Endothelial cell of umbilical vein (primary cell): Measurements from ENCODE around the gene CARD18. TPM values are rescaled to one million over a fixed set of nuclear protein-coding genes. Genes with fewer than 3 reads are reported as not detected.

Source experiments
- BruUV-seq: library from RNA; stranded (reverse); fragments of 400-500 nt; replicated peaks from 2 replicates; lab custom pipeline; 2021; lab: Mats Ljungman, UMichigan
- CTCF ChIA-PET: fragments of 300-600, 350-600 bp; sonication (Branson Sonifier 250); formaldehyde crosslinking; loops from one replicate; lab custom pipeline; 2021; ENCODE audit warnings: antibody characterized with exemption, inconsistent platforms; lab: Charles Lee
- POLR2A ChIA-PET: fragments of 300-600, 350-600 bp; sonication (Branson Sonifier 250); formaldehyde crosslinking; loops from one replicate; lab custom pipeline; 2021; ENCODE audit warnings: antibody characterized with exemption, inconsistent platforms; lab: Charles Lee
- DNase-seq: peaks from one replicate; pipeline ENCODE4 v3.0.0-alpha.2; 2011; ENCODE audit warnings: low read depth, low spot score
- FAIRE-seq: peaks from 2 replicates; lab custom pipeline; 2011; peaks lifted over from hg19 to GRCh38; lab: Jason Lieb, UNC
- H2AFZ ChIP-seq: 2 replicates; pipeline ENCODE4 v1.6.0; 2012; ENCODE audit warnings: low read depth, low read length, control low read depth, inconsistent platforms
- H3K27ac ChIP-seq: 2 replicates; pipeline ENCODE4 v1.5.1; 2011; ENCODE audit warnings: low read depth, mild to moderate bottlenecking, control low read depth, low read length, moderate library complexity; ENCODE audit not compliant: insufficient read depth
- H3K27me3 ChIP-seq, 2 experiments: 2 replicates each; pipeline versions ENCODE4 v1.6.0 to v1.6.1; 2011; ENCODE audit warnings: low read length in 2 of 2, mixed read lengths in 1 of 2; ENCODE audit not compliant: control insufficient read depth in 2 of 2, insufficient read depth in 2 of 2
- H3K36me3 ChIP-seq, 2 experiments: 2 replicates in 1 of 2; 3 replicates in 1 of 2; pipeline ENCODE4 v1.5.1; 2011; ENCODE audit warnings: low read length in 2 of 2, mild to moderate bottlenecking in 1 of 2, moderate library complexity in 1 of 2; ENCODE audit not compliant: control insufficient read depth in 2 of 2, insufficient read depth in 2 of 2; ENCODE audit errors: extremely low read depth in 1 of 2
- H3K4me1 ChIP-seq: 3 replicates; pipeline ENCODE4 v1.5.1; 2011; ENCODE audit warnings: mild to moderate bottlenecking, low read length; ENCODE audit not compliant: control insufficient read depth, insufficient read depth; ENCODE audit errors: extremely low read depth
- H3K4me2 ChIP-seq: 2 replicates; pipeline ENCODE4 v1.6.1; 2011; ENCODE audit warnings: low read length, control low read depth, mixed read lengths; ENCODE audit not compliant: insufficient read depth
- H3K4me3 ChIP-seq, 3 experiments: fragments of 200-600 bp in 1 of 3; sonication (generic), shearing (Covaris generic) in 1 of 3; replicated peaks in 1 of 3; 2 replicates each; pipeline ENCODE4 v1.5.1; 2011 to 2016; ENCODE audit warnings: control low read depth in 3 of 3, low read length in 3 of 3, mild to moderate bottlenecking in 2 of 3, inconsistent platforms in 1 of 3, low read depth in 1 of 3, moderate library complexity in 1 of 3; ENCODE audit not compliant: insufficient read depth in 1 of 3
- H3K79me2 ChIP-seq: 2 replicates; pipeline ENCODE4 v1.6.0; 2012; ENCODE audit warnings: low read length, inconsistent platforms; ENCODE audit not compliant: control insufficient read depth, insufficient read depth
- H3K9ac ChIP-seq: replicated peaks from 2 replicates; pipeline ENCODE3; 2011; ENCODE audit warnings: low read length, control low read depth; ENCODE audit not compliant: insufficient read depth; ENCODE audit errors: extremely low read depth
- H3K9me1 ChIP-seq: replicated peaks from 3 replicates; pipeline ENCODE4 v1.6.0; 2011; ENCODE audit warnings: mild to moderate bottlenecking, low read length; ENCODE audit not compliant: control insufficient read depth, insufficient read depth; ENCODE audit errors: extremely low read depth
- H3K9me3 ChIP-seq: replicated peaks from 2 replicates; pipeline ENCODE4 v1.5.1; 2012; ENCODE audit warnings: low read length, inconsistent platforms; ENCODE audit not compliant: control insufficient read depth, insufficient read depth
- H4K20me1 ChIP-seq: replicated peaks from 2 replicates; pipeline ENCODE3; 2011; ENCODE audit warnings: mild to moderate bottlenecking, low read length; ENCODE audit not compliant: control insufficient read depth, insufficient read depth; ENCODE audit errors: extremely low read depth
- EZH2 ChIP-seq: IDR thresholded peaks from 2 replicates; pipeline ENCODE4 v1.6.1; 2012; ENCODE audit warnings: borderline replicate concordance, low read depth, mild to moderate bottlenecking, moderate library complexity, low read length, inconsistent platforms; ENCODE audit not compliant: severe bottlenecking
- FOS ChIP-seq: IDR thresholded peaks from 2 replicates; pipeline ENCODE4 v1.6.1; 2011; ENCODE audit warnings: mild to moderate bottlenecking, low read length, moderate library complexity, borderline replicate concordance; ENCODE audit not compliant: insufficient read depth
- GATA2 ChIP-seq: IDR thresholded peaks from 2 replicates; pipeline ENCODE4 v1.7.0; 2011; ENCODE audit warnings: low read depth, mild to moderate bottlenecking, moderate library complexity, mixed read lengths, low read length; ENCODE audit not compliant: insufficient read length, insufficient read depth
- JUN ChIP-seq: IDR thresholded peaks from 2 replicates; pipeline ENCODE4 v1.6.1; 2011; ENCODE audit warnings: borderline replicate concordance, low read depth; ENCODE audit not compliant: insufficient read length, insufficient read depth
- MYC ChIP-seq: IDR thresholded peaks from one replicate; pipeline ENCODE4 v1.6.1; 2011; ENCODE audit warnings: mild to moderate bottlenecking, low read depth, low read length
- POLR2A ChIP-seq: IDR thresholded peaks from 2 replicates; pipeline ENCODE4 v1.6.1; 2012; ENCODE audit warnings: low read depth, mild to moderate bottlenecking, control low read depth, low read length
- POLR2AphosphoS5 ChIP-seq: IDR thresholded peaks from 2 replicates; pipeline ENCODE4 v1.6.1; 2012; ENCODE audit warnings: low read depth, mild to moderate bottlenecking, control low read depth, low read length, moderate library complexity; ENCODE audit not compliant: insufficient read depth
- dilution Hi-C: fragments of 300-500 bp; cut with MboI; formaldehyde crosslinking; loops from one replicate; pipeline ENCODE4 v1.15.0; 2019; ENCODE audit warnings: low sequenced_read_pairs; ENCODE audit not compliant: extremely low pct_ligation_motif_present
- intact Hi-C: fragments of 100-400 bp; cut with micrococcal nuclease; formaldehyde crosslinking; loops from one replicate; pipeline ENCODE4 v1.10.0; 2022
- polyA plus RNA-seq, 4 experiments: library from polyadenylated mRNA; depleted of rRNA in 3 of 4; stranded (reverse) in 3 of 4; unstranded in 1 of 4; fragments of >200 nt; gene quantifications; 2 replicates each; pipeline versions ENCODE4 v1.2.1 to v1.2.3, GENCODE V29; 2011 to 2012; ENCODE audit warnings: missing spikeins in 1 of 4
- total RNA-seq: library from RNA; stranded (reverse); gene quantifications from 2 replicates; pipeline ENCODE4 v1.2.3, GENCODE V29; 2021
- TF ChIP-seq, protein P1 (sequence below): IDR thresholded peaks from 2 replicates; pipeline ENCODE4 v1.6.1; 2011; ENCODE audit not compliant: insufficient read depth, insufficient read length
- TF ChIP-seq, protein P2 (sequence below), 2 donors: IDR thresholded peaks; 1 replicate in 1 of 2; 2 replicates in 1 of 2; pipeline ENCODE4 v1.5.1; 2011; ENCODE audit warnings: low read length in 2 of 2, mild to moderate bottlenecking in 2 of 2, moderate library complexity in 2 of 2, control low read depth in 1 of 2, inconsistent platforms in 1 of 2, low read depth in 1 of 2; ENCODE audit not compliant: insufficient read depth in 1 of 2; ENCODE audit errors: extremely low read depth in 1 of 2

The CARD18 gene
- total and polyA plus RNA-seq, 2 donors (not counting 3 experiments of a cell fraction or from before 2014, with no cell fraction given) = not detected

DNA sequence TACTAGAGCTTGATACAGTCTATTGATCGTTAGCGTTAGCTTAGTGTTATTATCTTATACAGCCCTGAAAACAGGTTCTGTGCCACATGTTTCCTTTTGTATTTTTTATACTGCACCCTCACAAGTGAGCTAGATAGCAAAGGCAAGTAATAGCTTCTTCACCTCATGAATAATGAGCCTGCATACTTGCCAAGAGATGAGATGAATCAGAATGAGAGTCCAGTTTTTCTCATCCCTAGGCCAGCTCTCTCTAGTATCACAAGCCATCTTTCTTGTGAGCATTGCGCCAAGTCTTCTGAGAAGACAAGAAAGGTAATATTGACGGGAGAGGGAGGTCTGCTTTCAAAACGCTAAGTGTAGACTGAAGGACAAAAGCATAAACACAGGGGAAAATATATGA, 8.7 kb upstream of the CARD18 start:
- POLR2A ChIA-PET = no interaction called here
- Histone ChIP-seq H3K4me2 (no peak overlapping the region), H3K4me3 (no peak overlapping the region), H4K20me1 (no peaks in the 10 kb centered on the region), H3K79me2 (no peaks in the 10 kb centered on the region), H3K9me1 (no peaks in the 10 kb centered on the region), H3K9ac (no peak overlapping the region), H2AFZ (no peak overlapping the region), H3K4me1 (peaks cover 5% of the 10 kb centered on the region), H3K36me3 (no peaks in the 10 kb centered on the region), H3K27ac (no peak overlapping the region), H3K9me3 (no peaks in the 10 kb centered on the region), H3K27me3 (no peaks in the 10 kb centered on the region)
- CTCF ChIA-PET = no interaction called here
- intact Hi-C loops = no loop called here
- FAIRE-seq = no peak
- no TSS peak for BruUV-seq
- no peak for TF ChIP-seq EZH2
- no peak for TF ChIP-seq MYC
- no peak for TF ChIP-seq POLR2AphosphoS5
- TF ChIP-seq GATA2 = no peak
- TF ChIP-seq, protein P1, sequence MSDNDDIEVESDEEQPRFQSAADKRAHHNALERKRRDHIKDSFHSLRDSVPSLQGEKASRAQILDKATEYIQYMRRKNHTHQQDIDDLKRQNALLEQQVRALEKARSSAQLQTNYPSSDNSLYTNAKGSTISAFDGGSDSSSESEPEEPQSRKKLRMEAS = no peak
- no peak for TF ChIP-seq JUN
- no peak for TF ChIP-seq FOS
- TF ChIP-seq, protein P2, sequence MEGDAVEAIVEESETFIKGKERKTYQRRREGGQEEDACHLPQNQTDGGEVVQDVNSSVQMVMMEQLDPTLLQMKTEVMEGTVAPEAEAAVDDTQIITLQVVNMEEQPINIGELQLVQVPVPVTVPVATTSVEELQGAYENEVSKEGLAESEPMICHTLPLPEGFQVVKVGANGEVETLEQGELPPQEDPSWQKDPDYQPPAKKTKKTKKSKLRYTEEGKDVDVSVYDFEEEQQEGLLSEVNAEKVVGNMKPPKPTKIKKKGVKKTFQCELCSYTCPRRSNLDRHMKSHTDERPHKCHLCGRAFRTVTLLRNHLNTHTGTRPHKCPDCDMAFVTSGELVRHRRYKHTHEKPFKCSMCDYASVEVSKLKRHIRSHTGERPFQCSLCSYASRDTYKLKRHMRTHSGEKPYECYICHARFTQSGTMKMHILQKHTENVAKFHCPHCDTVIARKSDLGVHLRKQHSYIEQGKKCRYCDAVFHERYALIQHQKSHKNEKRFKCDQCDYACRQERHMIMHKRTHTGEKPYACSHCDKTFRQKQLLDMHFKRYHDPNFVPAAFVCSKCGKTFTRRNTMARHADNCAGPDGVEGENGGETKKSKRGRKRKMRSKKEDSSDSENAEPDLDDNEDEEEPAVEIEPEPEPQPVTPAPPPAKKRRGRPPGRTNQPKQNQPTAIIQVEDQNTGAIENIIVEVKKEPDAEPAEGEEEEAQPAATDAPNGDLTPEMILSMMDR (IDR thresholded peaks at IDR 0.05; ENCODE audit: extremely low read depth in 1 of 2, insufficient read depth in 1 of 2, low read depth in 1 of 2, low read length in 2 of 2) = no peak
- no peak for TF ChIP-seq POLR2A
- dilution Hi-C loops = no loop called here
- DNase-seq = no peak
